Stimulated activated CD4-positive, alpha-beta T cell treated with anti-CD3 and anti-CD28 coated beads, Interleukin-12 subunit alpha, Interleukin-12 subunit beta, amount 100 ng/mL, for 48 hours (primary cell): Measurements from ENCODE around the gene NDUFB5.

Experiments used
- DNase-seq, 3 donors: peaks; one replicate each; pipeline ENCODE4 v3.0.0-alpha.2; 2020; ENCODE audit warnings: low read depth in 2 of 3, low spot score in 1 of 3

The NDUFB5 gene

GRCh38 chr3:179676081-179676480 lies 71.5 kb downstream of the NDUFB5 start:
- no peak for DNase-seq
